SU-DHL-6 (cell line): ENCODE data around the gene TSHZ3.

Experiments used
- H2AFZ ChIP-seq: fragments of 200-600 bp; sonication (generic); 2 replicates; pipeline ENCODE4 v1.6.1; 2014; ENCODE audit warnings: low read depth, mild to moderate bottlenecking, moderate library complexity, mixed read lengths, antibody characterized with exemption, low read length; ENCODE audit not compliant: severe bottlenecking
- H3F3A ChIP-seq: fragments of 200-600 bp; shearing (Covaris generic); 2 replicates; pipeline ENCODE4 v1.6.0; 2016; ENCODE audit warnings: antibody characterized with exemption, mild to moderate bottlenecking; ENCODE audit not compliant: insufficient read depth
- H3K27ac ChIP-seq: fragments of 200-600 bp; sonication (generic); 2 replicates; pipeline ENCODE4 v1.5.1; 2016; ENCODE audit warnings: low read depth, mild to moderate bottlenecking, low read length, moderate library complexity, mixed read lengths
- H3K27me3 ChIP-seq: fragments of 200-600 bp; sonication (generic), shearing (Covaris generic); 2 replicates; pipeline ENCODE4 v1.6.0; 2014; ENCODE audit warnings: mild to moderate bottlenecking, low read length
- H3K36me3 ChIP-seq: fragments of 200-600 bp; sonication (generic); 2 replicates; pipeline ENCODE4 v1.6.1; 2014; ENCODE audit warnings: mild to moderate bottlenecking, low read length, mixed read lengths
- H3K4me2 ChIP-seq: fragments of 300-600, 200-600 bp; shearing (Covaris generic), sonication (generic); 2 replicates; pipeline ENCODE4 v1.6.0; 2014; ENCODE audit warnings: low read length, low read depth, mild to moderate bottlenecking; ENCODE audit not compliant: poor library complexity, severe bottlenecking
- H3K4me3 ChIP-seq: fragments of 200-600 bp; sonication (generic); 2 replicates; pipeline ENCODE4 v1.5.1; 2014; ENCODE audit warnings: antibody characterized with exemption, low read length, mild to moderate bottlenecking, mixed read lengths; ENCODE audit not compliant: insufficient read depth, poor library complexity, severe bottlenecking
- H3K79me2 ChIP-seq: fragments of 200-600 bp; sonication (generic); 2 replicates; pipeline ENCODE4 v1.6.1; 2014; ENCODE audit warnings: mild to moderate bottlenecking, low read length, moderate library complexity; ENCODE audit not compliant: insufficient read depth
- H3K9ac ChIP-seq: fragments of 200-600 bp; sonication (generic); 2 replicates; pipeline ENCODE4 v1.7.0; 2014; ENCODE audit warnings: mild to moderate bottlenecking, low read length
- H3K9me2 ChIP-seq: fragments of 200-600 bp; sonication (generic); replicated peaks from 2 replicates; pipeline ENCODE4 v1.6.1; 2014; ENCODE audit warnings: low read length; ENCODE audit not compliant: insufficient read depth
- H3K9me3 ChIP-seq: fragments of 200-600 bp; sonication (generic); 2 replicates; pipeline ENCODE4 v1.6.1; 2014; ENCODE audit warnings: low read length, mixed read lengths; ENCODE audit not compliant: insufficient read depth
- H4K20me1 ChIP-seq: fragments of 200-600 bp; sonication (generic); 2 replicates; pipeline ENCODE4 v1.6.1; 2014; ENCODE audit warnings: low read depth, mild to moderate bottlenecking, antibody characterized with exemption, low read length, moderate library complexity, mixed read lengths
- CTCF ChIP-seq: fragments of 200-600 bp; sonication (generic); IDR thresholded peaks from one replicate; pipeline ENCODE4 v1.5.1; 2017; ENCODE audit warnings: antibody characterized with exemption, mild to moderate bottlenecking, low read length, moderate library complexity; ENCODE audit not compliant: insufficient read depth, poor library complexity, severe bottlenecking
- EZH2phosphoT487 ChIP-seq: fragments of 200-600 bp; sonication (generic), shearing (Covaris generic); conservative IDR thresholded peaks from 2 replicates; pipeline ENCODE4 v1.6.1; 2018; ENCODE audit warnings: mild to moderate bottlenecking, antibody characterized with exemption, low read length, moderate library complexity, mixed read lengths

The TSHZ3 gene

GRCh38 chr19:31284621-31285020, 64.6 kb downstream of the TSHZ3 start:
- no peaks in the 10 kb centered on the region for H3K27me3 ChIP-seq
- no peak overlapping the region for H2AFZ ChIP-seq
- no peaks in the 10 kb centered on the region for H4K20me1 ChIP-seq
- no peaks in the 10 kb centered on the region for H3F3A ChIP-seq
- no peak overlapping the region for H3K27ac ChIP-seq
- H3K9ac ChIP-seq: no peak overlapping the region
- H3K9me3 ChIP-seq: no peaks in the 10 kb centered on the region
- H3K9me2 ChIP-seq: no peaks in the 10 kb centered on the region
- TF ChIP-seq CTCF (no peak), EZH2phosphoT487 (no peak)
- no peak overlapping the region for H3K4me2 ChIP-seq
- no peaks in the 10 kb centered on the region for H3K36me3 ChIP-seq
- H3K4me3 ChIP-seq: no peak overlapping the region
- no peaks in the 10 kb centered on the region for H3K79me2 ChIP-seq

- Histone ChIP-seq H3K9me2 (no peaks in the 10 kb centered on the region), H3K27ac (no peak overlapping the region), H3K27me3 (no peaks in the 10 kb centered on the region), H2AFZ (no peak overlapping the region), H3K4me2 (no peak overlapping the region), H3K79me2 (no peaks in the 10 kb centered on the region), H3K9ac (no peak overlapping the region), H4K20me1 (no peaks in the 10 kb centered on the region), H3K9me3 (no peaks in the 10 kb centered on the region), H3F3A (no peaks in the 10 kb centered on the region), H3K36me3 (no peaks in the 10 kb centered on the region), H3K4me3 (no peak overlapping the region)
- TF ChIP-seq EZH2phosphoT487 (no peak), CTCF (no peak)
Measured at GRCh38 chr19:31283701-31284100, 65.5 kb downstream of the TSHZ3 start.

- Histone ChIP-seq H3F3A (no peaks in the 10 kb centered on the region), H3K4me2 (no peak overlapping the region), H4K20me1 (no peaks in the 10 kb centered on the region), H3K79me2 (no peaks in the 10 kb centered on the region), H3K9ac (no peak overlapping the region), H3K9me3 (no peaks in the 10 kb centered on the region), H2AFZ (no peak overlapping the region), H3K9me2 (no peaks in the 10 kb centered on the region), H3K36me3 (no peaks in the 10 kb centered on the region), H3K27me3 (no peaks in the 10 kb centered on the region), H3K4me3 (no peak overlapping the region), H3K27ac (no peak overlapping the region)
- TF ChIP-seq CTCF: no peak
- no peak for TF ChIP-seq EZH2phosphoT487
Measured at GRCh38 chr19:31282346-31282745, 66.9 kb downstream of the TSHZ3 start.
